Natural killer cell (primary cell): Measurements from ENCODE around the gene ERCC5. TPM values are rescaled to one million over a fixed set of nuclear protein-coding genes. Genes with fewer than 3 reads are reported as not detected.

Experiments
- ATAC-seq, 3 donors: fragments of 150-1000 bp in 2 of 3; fragments of 200-7000 bp in 1 of 3; cut with Tn5 transposase; 1 replicate in 1 of 3; 2 replicates in 2 of 3; pipeline ENCODE4 v1.10.0; 2021; ENCODE audit warnings: mild to moderate bottlenecking in 2 of 3, moderate library complexity in 2 of 3
- DNase-seq, 2 donors: peaks; one replicate each; pipeline versions ENCODE4 v3.0.0 to v3.0.0-alpha.2; 2013 to 2021; ENCODE audit warnings: mixed read lengths in 1 of 2
- H3K27ac ChIP-seq: one replicate; pipeline ENCODE4 v1.5.1; 2013; ENCODE audit warnings: mild to moderate bottlenecking, low read length
- H3K27me3 ChIP-seq: one replicate; pipeline ENCODE4 v1.6.1; 2013; ENCODE audit warnings: low read length; ENCODE audit not compliant: control insufficient read depth, insufficient read depth
- H3K36me3 ChIP-seq: one replicate; pipeline ENCODE4 v1.6.1; 2013; ENCODE audit warnings: low read length; ENCODE audit not compliant: control insufficient read depth, insufficient read depth
- H3K4me1 ChIP-seq: one replicate; pipeline ENCODE4 v1.6.1; 2013; ENCODE audit warnings: low read length; ENCODE audit not compliant: control insufficient read depth, insufficient read depth
- H3K4me3 ChIP-seq: one replicate; pipeline ENCODE4 v1.5.1; 2013; ENCODE audit warnings: low read length
- H3K9me3 ChIP-seq: one replicate; pipeline ENCODE4 v1.6.1; 2013; ENCODE audit warnings: low read length; ENCODE audit not compliant: control insufficient read depth, insufficient read depth
- H3K27ac Mint-ChIP-seq, 2 donors: one replicate each; pipeline ENCODE4 v1.8.0; 2022; ENCODE audit warnings: mild to moderate bottlenecking in 2 of 2, mixed read lengths in 2 of 2, moderate library complexity in 1 of 2
- H3K27me3 Mint-ChIP-seq, 2 donors: one replicate each; pipeline ENCODE4 v1.8.0; 2022; ENCODE audit warnings: low read depth in 2 of 2, mixed read lengths in 2 of 2
- H3K36me3 Mint-ChIP-seq: one replicate; pipeline ENCODE4 v1.8.0; 2022; ENCODE audit warnings: mixed read lengths
- H3K4me1 Mint-ChIP-seq, 2 donors: one replicate each; pipeline ENCODE4 v1.8.0; 2022; ENCODE audit warnings: mixed read lengths in 2 of 2
- H3K4me3 Mint-ChIP-seq: one replicate; pipeline ENCODE4 v1.8.0; 2022; ENCODE audit warnings: mild to moderate bottlenecking, moderate library complexity, mixed read lengths
- H3K9me3 Mint-ChIP-seq, 2 donors: one replicate each; pipeline ENCODE4 v1.8.0; 2022; ENCODE audit warnings: mixed read lengths in 2 of 2
- CTCF ChIP-seq: fragments of 200-600 bp; IDR thresholded peaks from one replicate; pipeline ENCODE4 v1.8.0; 2022; ENCODE audit warnings: antibody characterized with exemption
- WGBS: methylation state at CpG from one replicate; pipeline ENCODE4 v1.1.7; 2013; ENCODE audit warnings: missing lambda C conversion rate; ENCODE audit not compliant: insufficient coverage; 5-methylcytosine and 5-hydroxymethylcytosine counted together
- intact Hi-C: fragments of 100-400 bp; cut with micrococcal nuclease; formaldehyde crosslinking; loops from one replicate; pipeline ENCODE4 v1.14.2; 2022
- total RNA-seq, 4 donors: library from RNA; stranded (reverse); fragments of 120-200 nt in 1 of 4; gene quantifications; one replicate each; pipeline versions ENCODE4 v1.2.3 to v1.2.4, GENCODE V29; 2013 to 2022

The ERCC5 gene
- total RNA-seq, 3 donors from 2014 or later (not counting 1 experiment from before 2014, with no cell fraction given): 110 to 127 (median 126) TPM

GRCh38 chr13:102903659-102904407 is 58.0 kb downstream of the ERCC5 start:
- H3K4me3 Mint-ChIP-seq: no peak overlapping the region

GRCh38 chr13:102904408-102904862 is 58.6 kb downstream of the ERCC5 start:
- Mint-ChIP-seq H3K4me1 (no peaks in the 10 kb centered on the region), H3K27ac (no peak overlapping the region), H3K4me3 (no peak overlapping the region), H3K9me3 (no peaks in the 10 kb centered on the region), H3K36me3 (no peaks in the 10 kb centered on the region), H3K27me3 (peaks cover 5 to 19% of the 10 kb centered on the region in 2 donors)
- 91% methylated on average over 5 of the region's 5 CpGs for WGBS
- intact Hi-C loops: no loop called here
- no peaks in the 10 kb centered on the region for H3K36me3 ChIP-seq
- ATAC-seq (no peak), DNase-seq (no peak)
- no peaks in the 10 kb centered on the region for H3K9me3 ChIP-seq
- no peak for TF ChIP-seq CTCF
- H3K27ac ChIP-seq: no peak overlapping the region
- peaks cover 3% of the 10 kb centered on the region for H3K27me3 ChIP-seq
- H3K4me3 ChIP-seq: no peak overlapping the region
- no peaks in the 10 kb centered on the region for H3K4me1 ChIP-seq

More at GRCh38 chr13:102903659-102904407, 58.0 kb downstream of the ERCC5 start:
- Histone ChIP-seq H3K27me3 (peaks cover 3% of the 10 kb centered on the region), H3K4me1 (no peaks in the 10 kb centered on the region), H3K4me3 (no peak overlapping the region), H3K27ac (no peak overlapping the region), H3K36me3 (no peaks in the 10 kb centered on the region), H3K9me3 (no peaks in the 10 kb centered on the region)
- 64% methylated on average over 11 of the region's 14 CpGs for WGBS
- intact Hi-C loops: no loop called here
- Mint-ChIP-seq H3K27ac (no peak overlapping the region), H3K9me3 (no peaks in the 10 kb centered on the region), H3K36me3 (no peaks in the 10 kb centered on the region), H3K4me1 (no peaks in the 10 kb centered on the region), H3K27me3 (peaks cover 5 to 19% of the 10 kb centered on the region in 2 donors)
- no peak for TF ChIP-seq CTCF
- DNase-seq (no peak), ATAC-seq (no peak)

- 96% methylated on average over 4 of the region's 7 CpGs for WGBS
- no peak overlapping the region for H3K27ac Mint-ChIP-seq
- Histone ChIP-seq H3K4me3 (no peak overlapping the region), H3K4me1 (no peaks in the 10 kb centered on the region), H3K9me3 (no peaks in the 10 kb centered on the region), H3K27me3 (peaks cover 3% of the 10 kb centered on the region), H3K27ac (no peak overlapping the region), H3K36me3 (no peaks in the 10 kb centered on the region)
- H3K9me3 Mint-ChIP-seq: no peaks in the 10 kb centered on the region
- no peak overlapping the region for H3K4me3 Mint-ChIP-seq
- TF ChIP-seq CTCF: no peak
- no peaks in the 10 kb centered on the region for H3K4me1 Mint-ChIP-seq
- ATAC-seq: no peak
- H3K36me3 Mint-ChIP-seq: no peaks in the 10 kb centered on the region
- intact Hi-C loops: no loop called here
- H3K27me3 Mint-ChIP-seq: peaks cover 10 to 19% of the 10 kb centered on the region in 2 donors
- no peak for DNase-seq
Observed at GRCh38 chr13:102905905-102906771, 60.3 kb downstream of the ERCC5 start.
